Thyroid gland (tissue), 4 donors: ENCODE results near the gene PTCD3.

Experiments
- CTCF ChIP-seq, 6 experiments: fragments of 200-600 bp in 3 of 6; fragments of 450-650 bp in 3 of 6; sonication (generic) in 3 of 6; IDR thresholded peaks; one replicate each; pipeline ENCODE4 v1.5.1; 2016 to 2019; ENCODE audit warnings: antibody characterized with exemption in 6 of 6, mild to moderate bottlenecking in 2 of 6, inconsistent platforms in 1 of 6, moderate library complexity in 1 of 6
- POLR2A ChIP-seq, 2 donors: fragments of 450-650 bp; IDR thresholded peaks; one replicate each; pipeline ENCODE4 v1.6.1; 2017; ENCODE audit warnings: antibody characterized with exemption in 2 of 2, mild to moderate bottlenecking in 2 of 2, moderate library complexity in 1 of 2

- TF ChIP-seq CTCF (IDR thresholded peaks at IDR 0.05) (no peak), POLR2A (IDR thresholded peaks at IDR 0.05) (no peak)
Observed at GRCh38 chr2:86142436-86143257, 36.6 kb downstream of the PTCD3 start.
